Measurements from ENCODE around the gene ZFP36L2. TPM values are rescaled to one million over a fixed set of nuclear protein-coding genes. Genes with fewer than 3 reads are reported as not detected.

ZFP36L2 gene
- total and polyA plus RNA-seq, 9 of the 15 experiments (the other 6 are each of a cell fraction or from before 2014, with no cell fraction given): 4.1 to 60.6 (median 20.3) TPM

- TF ChIP-seq TAF1 (IDR thresholded peaks at IDR 0.05; ENCODE audit: control insufficient read depth, extremely low read depth, insufficient read depth, low read length, severe bottlenecking) (peak; percentile 29), GABPA (tag; conservative IDR thresholded peaks at IDR 0.05; ENCODE audit: low read depth) (no peak), MBD2 (IDR thresholded peaks at IDR 0.05; ENCODE audit: borderline replicate concordance, low read depth) (peak; percentile 55; the same call in 1 of the 2 replicates), LCOR (CRISPR knock-in tag; IDR thresholded peaks at IDR 0.05) (no peak), ZFP36 (IDR thresholded peaks at IDR 0.05; ENCODE audit: low read depth, low read length, partially characterized antibody) (no peak), PHF8 (IDR thresholded peaks at IDR 0.05; ENCODE audit: borderline replicate concordance, low read length) (no peak), SAFB (IDR thresholded peaks at IDR 0.05; ENCODE audit: borderline replicate concordance, low read depth, low read length) (no peak), FOXA1 (IDR thresholded peaks at IDR 0.05; ENCODE audit: borderline replicate concordance) (no peak), ZNF586 (CRISPR knock-in tag; conservative IDR thresholded peaks at IDR 0.05) (no peak), BCL6 (CRISPR knock-in tag; IDR thresholded peaks at IDR 0.05) (0 out of 2 replicates have a peak, but pooled peaks have one; percentile 18), CBX1 (IDR thresholded peaks at IDR 0.05; ENCODE audit: low read depth) (0 out of 2 replicates have a peak, but pooled peaks have one; percentile 33), NCOR1 (IDR thresholded peaks at IDR 0.05) (peak; percentile 93), MYBL2 (IDR thresholded peaks at IDR 0.05; ENCODE audit: low read depth) (no peak), MYBL2 (CRISPR knock-in tag; IDR thresholded peaks at IDR 0.05; ENCODE audit: borderline replicate concordance) (no peak), SLC30A9 (CRISPR knock-in tag; IDR thresholded peaks at IDR 0.05) (no peak), KLF10 (CRISPR knock-in tag; IDR thresholded peaks at IDR 0.05) (no peak), ZFX (CRISPR knock-in tag; IDR thresholded peaks at IDR 0.05) (peak; percentile 6; the same call in 1 of the 2 replicates), CCNT2 (IDR thresholded peaks at IDR 0.05; ENCODE audit: borderline replicate concordance, extremely low read depth, insufficient read length, low read depth, low read length) (peak; percentile 94), HEY1 (CRISPR knock-in tag; IDR thresholded peaks at IDR 0.05; ENCODE audit: borderline replicate concordance) (no peak), CHD2 (IDR thresholded peaks at IDR 0.05; ENCODE audit: low read depth, low read length) (no peak), MEIS2 (IDR thresholded peaks at IDR 0.05; ENCODE audit: partially characterized antibody) (no peak), RFX7 (CRISPR knock-in tag; IDR thresholded peaks at IDR 0.05) (no peak), EP300 (IDR thresholded peaks at IDR 0.05; ENCODE audit: low read length) (peak; percentile 91), PTBP1 (IDR thresholded peaks at IDR 0.05; ENCODE audit: low read depth, low read length) (no peak), ATF4 (CRISPR knock-in tag; IDR thresholded peaks at IDR 0.05) (peak; percentile 54)
- TF ChIP-seq, protein P1, sequence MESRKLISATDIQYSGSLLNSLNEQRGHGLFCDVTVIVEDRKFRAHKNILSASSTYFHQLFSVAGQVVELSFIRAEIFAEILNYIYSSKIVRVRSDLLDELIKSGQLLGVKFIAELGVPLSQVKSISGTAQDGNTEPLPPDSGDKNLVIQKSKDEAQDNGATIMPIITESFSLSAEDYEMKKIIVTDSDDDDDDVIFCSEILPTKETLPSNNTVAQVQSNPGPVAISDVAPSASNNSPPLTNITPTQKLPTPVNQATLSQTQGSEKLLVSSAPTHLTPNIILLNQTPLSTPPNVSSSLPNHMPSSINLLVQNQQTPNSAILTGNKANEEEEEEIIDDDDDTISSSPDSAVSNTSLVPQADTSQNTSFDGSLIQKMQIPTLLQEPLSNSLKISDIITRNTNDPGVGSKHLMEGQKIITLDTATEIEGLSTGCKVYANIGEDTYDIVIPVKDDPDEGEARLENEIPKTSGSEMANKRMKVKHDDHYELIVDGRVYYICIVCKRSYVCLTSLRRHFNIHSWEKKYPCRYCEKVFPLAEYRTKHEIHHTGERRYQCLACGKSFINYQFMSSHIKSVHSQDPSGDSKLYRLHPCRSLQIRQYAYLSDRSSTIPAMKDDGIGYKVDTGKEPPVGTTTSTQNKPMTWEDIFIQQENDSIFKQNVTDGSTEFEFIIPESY (CRISPR knock-in tag; IDR thresholded peaks at IDR 0.05): no peak
Observed at GRCh38 chr2:43190311-43191052, 35.9 kb downstream of the ZFP36L2 start (continued).

Data from K562 (cell line).